HCT116 (cell line): ENCODE results near the gene TFEB.

Experiments
- CEBPB ChIP-seq: IDR thresholded peaks from 2 replicates; pipeline ENCODE4 v1.6.1; 2012; ENCODE audit warnings: low read depth
- EGR1 ChIP-seq: IDR thresholded peaks from 2 replicates; pipeline ENCODE4 v1.6.1; 2012; ENCODE audit warnings: low read depth
- ZFX ChIP-seq: fragments of 450-650 bp; IDR thresholded peaks from 2 replicates; pipeline ENCODE4 v1.6.1; 2017
- TF ChIP-seq, protein P1 (sequence below), 3 experiments: fragments of 200-600 bp in 1 of 3; sonication (generic) in 1 of 3; IDR thresholded peaks in 2 of 3; conservative IDR thresholded peaks in 1 of 3; 2 replicates each; pipeline ENCODE4 v1.5.1; 2012 to 2017; ENCODE audit warnings: low read depth in 2 of 3, low read length in 2 of 3, antibody characterized with exemption in 1 of 3, borderline replicate concordance in 1 of 3, control low read depth in 1 of 3, mild to moderate bottlenecking in 1 of 3, mixed read lengths in 1 of 3, mixed run types in 1 of 3, moderate library complexity in 1 of 3; ENCODE audit not compliant: insufficient read depth in 1 of 3

DNA sequence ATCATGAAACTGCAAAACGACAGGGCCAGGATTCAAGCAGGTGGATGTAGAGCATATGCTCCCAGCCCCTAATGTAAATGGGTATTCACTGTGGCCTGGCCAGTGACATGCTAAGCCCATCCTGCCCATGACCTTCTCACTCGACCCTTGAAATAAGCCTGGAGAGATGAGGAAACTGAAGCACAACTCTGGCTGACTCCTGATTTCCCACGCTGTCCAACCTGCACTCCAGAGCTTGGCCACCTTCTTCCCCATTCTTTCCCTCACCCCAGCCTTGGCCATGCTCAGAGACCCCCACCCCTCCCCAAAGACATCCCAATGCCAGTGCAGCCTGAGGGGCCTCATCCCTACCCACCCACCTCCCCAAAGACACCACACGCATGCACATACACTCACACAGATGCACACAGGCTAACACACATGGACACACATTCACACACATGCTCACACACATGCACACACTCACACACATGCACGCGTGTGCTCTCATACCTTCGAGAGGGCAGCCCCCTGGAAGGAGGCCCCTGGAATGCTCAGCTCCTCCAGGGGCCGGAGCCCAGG is 12.4 kb downstream of the TFEB start:
- TF ChIP-seq, protein P1, sequence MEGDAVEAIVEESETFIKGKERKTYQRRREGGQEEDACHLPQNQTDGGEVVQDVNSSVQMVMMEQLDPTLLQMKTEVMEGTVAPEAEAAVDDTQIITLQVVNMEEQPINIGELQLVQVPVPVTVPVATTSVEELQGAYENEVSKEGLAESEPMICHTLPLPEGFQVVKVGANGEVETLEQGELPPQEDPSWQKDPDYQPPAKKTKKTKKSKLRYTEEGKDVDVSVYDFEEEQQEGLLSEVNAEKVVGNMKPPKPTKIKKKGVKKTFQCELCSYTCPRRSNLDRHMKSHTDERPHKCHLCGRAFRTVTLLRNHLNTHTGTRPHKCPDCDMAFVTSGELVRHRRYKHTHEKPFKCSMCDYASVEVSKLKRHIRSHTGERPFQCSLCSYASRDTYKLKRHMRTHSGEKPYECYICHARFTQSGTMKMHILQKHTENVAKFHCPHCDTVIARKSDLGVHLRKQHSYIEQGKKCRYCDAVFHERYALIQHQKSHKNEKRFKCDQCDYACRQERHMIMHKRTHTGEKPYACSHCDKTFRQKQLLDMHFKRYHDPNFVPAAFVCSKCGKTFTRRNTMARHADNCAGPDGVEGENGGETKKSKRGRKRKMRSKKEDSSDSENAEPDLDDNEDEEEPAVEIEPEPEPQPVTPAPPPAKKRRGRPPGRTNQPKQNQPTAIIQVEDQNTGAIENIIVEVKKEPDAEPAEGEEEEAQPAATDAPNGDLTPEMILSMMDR (IDR thresholded peaks at IDR 0.05 in 2 of 3, conservative IDR thresholded peaks at IDR 0.05 in 1 of 3; ENCODE audit: borderline replicate concordance in 1 of 3, insufficient read depth in 1 of 3, low read depth in 2 of 3, low read length in 2 of 3) = no peak
- no peak for TF ChIP-seq CEBPB
- TF ChIP-seq EGR1 = no peak
- TF ChIP-seq ZFX = no peak
